HFFc6 (cell line): ENCODE measurements around the gene UVRAG. TPM values are rescaled to one million over a fixed set of nuclear protein-coding genes. Genes with fewer than 3 reads are reported as not detected.

Experiments
- DNase-seq: peaks from one replicate; pipeline ENCODE4 v3.0.0-alpha.2; 2018
- H3K27ac Mint-ChIP-seq: 2 replicates; pipeline ENCODE4 v1.8.0; 2020; ENCODE audit warnings: mild to moderate bottlenecking, mixed read lengths
- H3K27me3 Mint-ChIP-seq: 2 replicates; pipeline ENCODE4 v1.8.0; 2021; ENCODE audit warnings: mild to moderate bottlenecking, moderate library complexity, mixed read lengths; ENCODE audit not compliant: insufficient read depth
- H3K36me3 Mint-ChIP-seq: 2 replicates; pipeline ENCODE4 v1.8.0; 2021; ENCODE audit warnings: low read depth, mixed read lengths
- H3K4me1 Mint-ChIP-seq: 2 replicates; pipeline ENCODE4 v1.8.0; 2020; ENCODE audit warnings: low read depth, mixed read lengths
- H3K4me3 Mint-ChIP-seq: 2 replicates; pipeline ENCODE4 v1.8.0; 2020; ENCODE audit warnings: mild to moderate bottlenecking, moderate library complexity, mixed read lengths
- H3K9me3 Mint-ChIP-seq: 2 replicates; pipeline ENCODE4 v1.8.0; 2020; ENCODE audit warnings: mild to moderate bottlenecking, mixed read lengths
- CTCF ChIP-seq: fragments of 200-600 bp; sonication (generic); IDR thresholded peaks from 2 replicates; pipeline ENCODE4 v1.5.0; 2021; ENCODE audit warnings: antibody characterized with exemption, mild to moderate bottlenecking
- total RNA-seq, 6 experiments: library from RNA; stranded (reverse); fragmentation: NEBNext Ultra II Directional; extraction: Animal tissue kit (Norgen Biotek cat#: 25700); gene quantifications; 2 replicates in 1 of 6; 3 replicates in 5 of 6; pipeline ENCODE4 v1.2.3, GENCODE V29; 2021

The UVRAG gene
- total RNA-seq, 6 experiments from 2014 or later, result 9.4 to 12.9 (median 10.7) TPM

- no peak overlapping the region for H3K4me3 Mint-ChIP-seq
- peaks cover 17% of the 10 kb centered on the region for H3K27me3 Mint-ChIP-seq
- no peak for TF ChIP-seq CTCF
- no peak overlapping the region for H3K27ac Mint-ChIP-seq
- H3K9me3 Mint-ChIP-seq, result no peaks in the 10 kb centered on the region
- DNase-seq, result no peak
- H3K36me3 Mint-ChIP-seq, result no peaks in the 10 kb centered on the region
- H3K4me1 Mint-ChIP-seq, result no peaks in the 10 kb centered on the region; the same call in 1 of the 2 replicates
Observed at GRCh38 chr11:75784506-75784905, 30.5 kb upstream of the UVRAG start.

GRCh38 chr11:75785187-75785586 lies 29.8 kb upstream of the UVRAG start:
- Mint-ChIP-seq H3K36me3 (no peaks in the 10 kb centered on the region), H3K4me3 (no peak overlapping the region), H3K4me1 (no peaks in the 10 kb centered on the region; the same call in 1 of the 2 replicates)

DNA sequence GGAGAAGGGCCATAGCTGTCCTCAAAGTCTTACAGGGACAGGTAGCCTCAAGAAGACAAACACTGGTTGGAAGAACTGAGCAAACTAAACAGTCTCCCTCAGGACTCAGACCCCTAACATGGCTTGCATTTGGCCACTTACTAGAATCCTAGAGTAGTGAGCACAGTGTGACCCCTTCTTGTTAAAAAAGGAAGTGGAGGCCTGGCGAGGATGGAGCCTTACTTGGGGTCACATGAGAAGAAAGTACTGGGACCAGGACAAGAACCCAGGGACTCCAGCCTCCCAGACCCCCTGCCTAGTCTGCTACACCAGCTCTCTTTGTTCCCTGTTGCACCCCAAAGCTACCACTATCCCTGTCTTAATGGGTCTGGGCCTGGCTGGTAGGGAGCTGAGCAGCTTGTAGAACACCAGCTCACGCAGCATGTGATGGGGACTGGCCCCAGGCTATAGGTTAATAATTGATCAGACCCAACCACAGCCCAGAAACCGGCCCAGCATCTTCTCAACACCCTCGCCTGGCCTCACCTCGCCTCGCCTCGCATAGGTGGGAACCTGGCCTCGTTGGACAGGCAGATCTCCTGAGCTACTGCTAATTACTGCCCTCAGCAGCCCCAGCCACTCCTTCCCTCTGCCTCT lies 28.8 kb upstream of the UVRAG start:
- Mint-ChIP-seq H3K36me3 (no peaks in the 10 kb centered on the region), H3K27ac (no peak overlapping the region), H3K4me1 (peaks cover 6% of the 10 kb centered on the region), H3K9me3 (no peaks in the 10 kb centered on the region), H3K27me3 (peaks cover 23% of the 10 kb centered on the region), H3K4me3 (no peak overlapping the region)
- no peak for TF ChIP-seq CTCF
- no peak for DNase-seq

More at GRCh38 chr11:75785187-75785586, 29.8 kb upstream of the UVRAG start:
- H3K9me3 Mint-ChIP-seq, result no peaks in the 10 kb centered on the region
- H3K27me3 Mint-ChIP-seq, result peaks cover 17% of the 10 kb centered on the region
- no peak overlapping the region for H3K27ac Mint-ChIP-seq
- no peak for TF ChIP-seq CTCF
- no peak for DNase-seq

DNA sequence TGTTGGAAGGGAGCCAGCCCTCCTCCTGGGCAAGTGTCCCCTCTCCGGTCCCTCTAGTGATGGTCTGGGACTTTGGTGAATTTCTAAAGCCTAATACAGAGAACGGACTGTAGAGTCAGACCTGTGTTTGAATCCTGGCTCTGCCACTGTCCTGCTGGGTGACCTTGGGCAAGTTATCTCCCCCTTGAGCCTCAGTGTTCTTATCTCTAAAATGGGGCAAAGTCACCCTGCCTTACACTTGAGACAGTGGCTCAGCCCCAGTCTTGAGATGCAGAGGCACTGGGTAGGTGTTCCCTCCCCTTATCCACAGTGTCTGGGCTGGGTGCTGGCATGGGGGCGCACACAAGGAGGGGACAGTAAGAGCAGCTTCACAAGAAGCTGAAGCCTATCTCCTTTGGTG lies 25.5 kb upstream of the UVRAG start:
- Mint-ChIP-seq H3K4me3 (no peak overlapping the region), H3K9me3 (no peaks in the 10 kb centered on the region), H3K27me3 (peaks cover 28% of the 10 kb centered on the region), H3K27ac (no peak overlapping the region), H3K4me1 (peaks cover 10% of the 10 kb centered on the region; the same call in 1 of the 2 replicates), H3K36me3 (no peaks in the 10 kb centered on the region)
- no peak for TF ChIP-seq CTCF
- no peak for DNase-seq

- Mint-ChIP-seq H3K27ac (no peak overlapping the region), H3K4me3 (no peak overlapping the region), H3K4me1 (peaks cover 19% of the 10 kb centered on the region; the same call in 1 of the 2 replicates), H3K9me3 (no peaks in the 10 kb centered on the region), H3K36me3 (no peaks in the 10 kb centered on the region), H3K27me3 (peaks cover 24% of the 10 kb centered on the region)
- no peak for TF ChIP-seq CTCF
- no peak for DNase-seq
Observed at GRCh38 chr11:75790986-75791385, 24.0 kb upstream of the UVRAG start.
